ENCODE results near the gene C7orf33. TPM values are rescaled to one million over a fixed set of nuclear protein-coding genes. Genes with fewer than 3 reads are reported as not detected.

C7orf33 gene
- total and polyA plus RNA-seq, 2 of the 8 experiments (the other 6 are each of a cell fraction or from before 2014, with no cell fraction given) = not detected

DNA sequence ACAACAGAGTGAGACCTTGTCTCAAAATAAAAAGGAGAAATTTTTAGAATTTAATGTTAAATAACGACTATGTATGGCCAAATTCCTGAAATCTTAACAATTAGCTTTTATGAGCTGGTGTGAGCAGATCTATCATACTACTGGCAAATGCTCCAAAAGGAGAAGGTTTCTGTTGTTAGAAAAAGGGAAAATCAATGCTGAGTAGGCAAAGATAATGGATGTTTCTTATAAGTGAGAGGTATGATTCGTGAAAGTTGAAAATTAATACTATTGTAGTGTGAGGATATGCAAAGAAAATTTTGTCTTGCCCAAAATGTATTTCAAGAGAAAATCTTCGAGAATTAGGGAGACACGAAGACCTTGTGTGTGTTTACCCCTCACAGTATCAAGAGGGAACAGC is 67.4 kb downstream of the C7orf33 start (continued):
- TF ChIP-seq, protein P1, sequence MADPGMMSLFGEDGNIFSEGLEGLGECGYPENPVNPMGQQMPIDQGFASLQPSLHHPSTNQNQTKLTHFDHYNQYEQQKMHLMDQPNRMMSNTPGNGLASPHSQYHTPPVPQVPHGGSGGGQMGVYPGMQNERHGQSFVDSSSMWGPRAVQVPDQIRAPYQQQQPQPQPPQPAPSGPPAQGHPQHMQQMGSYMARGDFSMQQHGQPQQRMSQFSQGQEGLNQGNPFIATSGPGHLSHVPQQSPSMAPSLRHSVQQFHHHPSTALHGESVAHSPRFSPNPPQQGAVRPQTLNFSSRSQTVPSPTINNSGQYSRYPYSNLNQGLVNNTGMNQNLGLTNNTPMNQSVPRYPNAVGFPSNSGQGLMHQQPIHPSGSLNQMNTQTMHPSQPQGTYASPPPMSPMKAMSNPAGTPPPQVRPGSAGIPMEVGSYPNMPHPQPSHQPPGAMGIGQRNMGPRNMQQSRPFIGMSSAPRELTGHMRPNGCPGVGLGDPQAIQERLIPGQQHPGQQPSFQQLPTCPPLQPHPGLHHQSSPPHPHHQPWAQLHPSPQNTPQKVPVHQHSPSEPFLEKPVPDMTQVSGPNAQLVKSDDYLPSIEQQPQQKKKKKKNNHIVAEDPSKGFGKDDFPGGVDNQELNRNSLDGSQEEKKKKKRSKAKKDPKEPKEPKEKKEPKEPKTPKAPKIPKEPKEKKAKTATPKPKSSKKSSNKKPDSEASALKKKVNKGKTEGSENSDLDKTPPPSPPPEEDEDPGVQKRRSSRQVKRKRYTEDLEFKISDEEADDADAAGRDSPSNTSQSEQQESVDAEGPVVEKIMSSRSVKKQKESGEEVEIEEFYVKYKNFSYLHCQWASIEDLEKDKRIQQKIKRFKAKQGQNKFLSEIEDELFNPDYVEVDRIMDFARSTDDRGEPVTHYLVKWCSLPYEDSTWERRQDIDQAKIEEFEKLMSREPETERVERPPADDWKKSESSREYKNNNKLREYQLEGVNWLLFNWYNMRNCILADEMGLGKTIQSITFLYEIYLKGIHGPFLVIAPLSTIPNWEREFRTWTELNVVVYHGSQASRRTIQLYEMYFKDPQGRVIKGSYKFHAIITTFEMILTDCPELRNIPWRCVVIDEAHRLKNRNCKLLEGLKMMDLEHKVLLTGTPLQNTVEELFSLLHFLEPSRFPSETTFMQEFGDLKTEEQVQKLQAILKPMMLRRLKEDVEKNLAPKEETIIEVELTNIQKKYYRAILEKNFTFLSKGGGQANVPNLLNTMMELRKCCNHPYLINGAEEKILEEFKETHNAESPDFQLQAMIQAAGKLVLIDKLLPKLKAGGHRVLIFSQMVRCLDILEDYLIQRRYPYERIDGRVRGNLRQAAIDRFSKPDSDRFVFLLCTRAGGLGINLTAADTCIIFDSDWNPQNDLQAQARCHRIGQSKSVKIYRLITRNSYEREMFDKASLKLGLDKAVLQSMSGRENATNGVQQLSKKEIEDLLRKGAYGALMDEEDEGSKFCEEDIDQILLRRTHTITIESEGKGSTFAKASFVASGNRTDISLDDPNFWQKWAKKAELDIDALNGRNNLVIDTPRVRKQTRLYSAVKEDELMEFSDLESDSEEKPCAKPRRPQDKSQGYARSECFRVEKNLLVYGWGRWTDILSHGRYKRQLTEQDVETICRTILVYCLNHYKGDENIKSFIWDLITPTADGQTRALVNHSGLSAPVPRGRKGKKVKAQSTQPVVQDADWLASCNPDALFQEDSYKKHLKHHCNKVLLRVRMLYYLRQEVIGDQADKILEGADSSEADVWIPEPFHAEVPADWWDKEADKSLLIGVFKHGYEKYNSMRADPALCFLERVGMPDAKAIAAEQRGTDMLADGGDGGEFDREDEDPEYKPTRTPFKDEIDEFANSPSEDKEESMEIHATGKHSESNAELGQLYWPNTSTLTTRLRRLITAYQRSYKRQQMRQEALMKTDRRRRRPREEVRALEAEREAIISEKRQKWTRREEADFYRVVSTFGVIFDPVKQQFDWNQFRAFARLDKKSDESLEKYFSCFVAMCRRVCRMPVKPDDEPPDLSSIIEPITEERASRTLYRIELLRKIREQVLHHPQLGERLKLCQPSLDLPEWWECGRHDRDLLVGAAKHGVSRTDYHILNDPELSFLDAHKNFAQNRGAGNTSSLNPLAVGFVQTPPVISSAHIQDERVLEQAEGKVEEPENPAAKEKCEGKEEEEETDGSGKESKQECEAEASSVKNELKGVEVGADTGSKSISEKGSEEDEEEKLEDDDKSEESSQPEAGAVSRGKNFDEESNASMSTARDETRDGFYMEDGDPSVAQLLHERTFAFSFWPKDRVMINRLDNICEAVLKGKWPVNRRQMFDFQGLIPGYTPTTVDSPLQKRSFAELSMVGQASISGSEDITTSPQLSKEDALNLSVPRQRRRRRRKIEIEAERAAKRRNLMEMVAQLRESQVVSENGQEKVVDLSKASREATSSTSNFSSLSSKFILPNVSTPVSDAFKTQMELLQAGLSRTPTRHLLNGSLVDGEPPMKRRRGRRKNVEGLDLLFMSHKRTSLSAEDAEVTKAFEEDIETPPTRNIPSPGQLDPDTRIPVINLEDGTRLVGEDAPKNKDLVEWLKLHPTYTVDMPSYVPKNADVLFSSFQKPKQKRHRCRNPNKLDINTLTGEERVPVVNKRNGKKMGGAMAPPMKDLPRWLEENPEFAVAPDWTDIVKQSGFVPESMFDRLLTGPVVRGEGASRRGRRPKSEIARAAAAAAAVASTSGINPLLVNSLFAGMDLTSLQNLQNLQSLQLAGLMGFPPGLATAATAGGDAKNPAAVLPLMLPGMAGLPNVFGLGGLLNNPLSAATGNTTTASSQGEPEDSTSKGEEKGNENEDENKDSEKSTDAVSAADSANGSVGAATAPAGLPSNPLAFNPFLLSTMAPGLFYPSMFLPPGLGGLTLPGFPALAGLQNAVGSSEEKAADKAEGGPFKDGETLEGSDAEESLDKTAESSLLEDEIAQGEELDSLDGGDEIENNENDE (IDR thresholded peaks at IDR 0.05; ENCODE audit: insufficient replicate concordance, low read length) = no peak
- TF ChIP-seq JUN (IDR thresholded peaks at IDR 0.05; ENCODE audit: low read depth, low read length) = no peak

Measured in H1 (cell line).